ENCODE data around the gene ACAA1.
A peak's percentile ranks its signal among the peaks of the same experiment; 100 is the strongest.

Gene ACAA1

GRCh38 chr3:38169027-38169317, 32.0 kb upstream of the ACAA1 start:
- TF ChIP-seq CTCF (IDR thresholded peaks at IDR 0.05; ENCODE audit: low read depth, low read length) (no peak), POLR2A (IDR thresholded peaks at IDR 0.05; ENCODE audit: extremely low read depth, insufficient read length) (no peak), MYC (IDR thresholded peaks at IDR 0.05; ENCODE audit: low read depth, low read length) (no peak), MAX (IDR thresholded peaks at IDR 0.05; ENCODE audit: low read depth, low read length) (no peak)
- H3K4me3 ChIP-seq (ENCODE audit: low read depth, low read length) = no peak overlapping the region
- DNase-seq (ENCODE audit: low read depth) = no peak

- no peak for DNase-seq (ENCODE audit: low read depth)
- no peak overlapping the region for H3K4me3 ChIP-seq (ENCODE audit: low read depth, low read length)
- TF ChIP-seq MYC (IDR thresholded peaks at IDR 0.05; ENCODE audit: low read depth, low read length) (no peak), CTCF (IDR thresholded peaks at IDR 0.05; ENCODE audit: low read depth, low read length) (no peak), POLR2A (IDR thresholded peaks at IDR 0.05; ENCODE audit: extremely low read depth, insufficient read length) (no peak), MAX (IDR thresholded peaks at IDR 0.05; ENCODE audit: low read depth, low read length) (no peak)
Measured at GRCh38 chr3:38168151-38169026, 31.5 kb upstream of the ACAA1 start.

GRCh38 chr3:38167591-38167990, 30.7 kb upstream of the ACAA1 start:
- TF ChIP-seq CTCF (IDR thresholded peaks at IDR 0.05; ENCODE audit: low read depth, low read length) (no peak), MYC (IDR thresholded peaks at IDR 0.05; ENCODE audit: low read depth, low read length) (no peak), POLR2A (IDR thresholded peaks at IDR 0.05; ENCODE audit: extremely low read depth, insufficient read length) (no peak), MAX (IDR thresholded peaks at IDR 0.05; ENCODE audit: low read depth, low read length) (no peak)
- no peak for DNase-seq (ENCODE audit: low read depth)
- no peak overlapping the region for H3K4me3 ChIP-seq (ENCODE audit: low read depth, low read length)

- TF ChIP-seq CTCF (IDR thresholded peaks at IDR 0.05; ENCODE audit: low read depth, low read length) = no peak
- TF ChIP-seq MYC (IDR thresholded peaks at IDR 0.05; ENCODE audit: low read depth, low read length) = 0 out of 2 replicates have a peak, but pooled peaks have one; percentile 8
- peak overlapping the region; percentile 88 for H3K4me3 ChIP-seq (ENCODE audit: low read depth, low read length)
- DNase-seq (ENCODE audit: low read depth) = no peak
Measured at GRCh38 chr3:38165722-38166387, 28.9 kb upstream of the ACAA1 start.

- TF ChIP-seq MYC (IDR thresholded peaks at IDR 0.05; ENCODE audit: low read depth, low read length) = peak; percentile 84
- no peak for TF ChIP-seq CTCF (IDR thresholded peaks at IDR 0.05; ENCODE audit: low read depth, low read length)
- TF ChIP-seq MAX (IDR thresholded peaks at IDR 0.05; ENCODE audit: low read depth, low read length) = peak; percentile 69
- TF ChIP-seq POLR2A (IDR thresholded peaks at IDR 0.05; ENCODE audit: extremely low read depth, insufficient read length) = peak; percentile 70
- H3K4me3 ChIP-seq (ENCODE audit: low read depth, low read length) = peak within 1 kb of the TSS; percentile 88
- peak; percentile 100 for DNase-seq (ENCODE audit: low read depth)
Measured at GRCh38 chr3:38164952-38165721, 28.2 kb upstream of the ACAA1 start, which contains the start of gene OXSR1. Gene OXSR1, plus strand, starts transcription at chr3:38165537. Its CDS starts 340 bp downstream, at chr3:38165877.
